ENCODE measurements around the gene CARF.
A peak's percentile ranks its signal among the peaks of the same experiment; 100 is the strongest.

CARF gene

DNA sequence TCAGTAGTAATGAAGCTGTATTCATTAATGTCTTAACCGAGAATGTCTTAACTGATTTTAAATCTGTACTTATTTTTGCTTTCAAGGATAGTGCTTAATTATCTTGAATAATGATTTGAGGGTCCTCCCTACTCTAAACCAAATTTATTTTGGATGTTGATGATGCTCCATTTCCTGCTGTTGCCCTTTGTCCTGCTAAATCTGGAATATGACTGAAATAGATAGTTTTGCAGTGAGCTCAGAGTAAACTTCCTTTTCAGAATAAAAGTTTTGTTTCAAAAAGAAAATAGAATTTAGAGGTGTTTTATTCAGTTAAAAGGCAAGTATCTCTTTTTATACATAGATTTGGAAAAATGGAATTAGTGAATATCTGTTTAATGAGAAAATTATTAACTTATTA is 110.7 kb downstream of the CARF start:
- H3K4me3 ChIP-seq (ENCODE audit: low read depth in 1 of 2, low read length in 2 of 2), result no peak overlapping the region
- no peaks in the 10 kb centered on the region for H3K36me3 ChIP-seq (ENCODE audit: control insufficient read depth in 1 of 2, insufficient read depth in 2 of 2, low read length in 2 of 2)
- no peaks in the 10 kb centered on the region for H3K27me3 ChIP-seq (ENCODE audit: low read depth, low read length)
- H3K4me1 ChIP-seq (ENCODE audit: control insufficient read depth in 1 of 2, insufficient read depth in 2 of 2, low read length in 2 of 2), result peaks cover 0 to 20% of the 10 kb centered on the region in 2 donors
- H3K9me3 ChIP-seq (ENCODE audit: control insufficient read depth in 1 of 2, low read length in 2 of 2), result no peaks in the 10 kb centered on the region
- peak overlapping the region; percentile 10 for H3K27ac ChIP-seq (ENCODE audit: low read length)

DNA sequence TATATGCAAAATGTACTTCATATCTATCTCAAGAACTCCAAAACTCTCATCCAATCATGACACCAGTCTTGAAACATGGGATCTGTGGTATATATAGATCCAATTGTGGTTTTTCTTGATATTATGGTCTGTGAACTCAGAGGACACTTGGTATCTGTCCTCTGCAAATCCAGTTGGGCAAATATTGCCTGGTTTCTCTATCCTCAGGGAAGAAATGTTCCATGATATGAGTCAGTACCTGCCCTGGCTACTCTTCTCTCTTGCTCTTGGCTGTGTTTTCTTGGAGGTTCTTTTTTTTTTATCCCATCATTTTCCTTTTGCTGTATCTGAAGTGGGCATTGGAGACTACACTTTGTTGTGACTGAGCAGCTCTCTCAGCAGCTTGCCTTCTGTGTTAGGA is 113.5 kb downstream of the CARF start:
- Histone ChIP-seq H3K27me3 (ENCODE audit: low read depth, low read length) (no peaks in the 10 kb centered on the region), H3K27ac (ENCODE audit: low read length) (no peak overlapping the region), H3K4me1 (ENCODE audit: control insufficient read depth in 1 of 2, insufficient read depth in 2 of 2, low read length in 2 of 2) (peaks cover 0 to 7% of the 10 kb centered on the region in 2 donors), H3K9me3 (ENCODE audit: control insufficient read depth in 1 of 2, low read length in 2 of 2) (no peaks in the 10 kb centered on the region), H3K4me3 (ENCODE audit: low read depth in 1 of 2, low read length in 2 of 2) (no peak overlapping the region), H3K36me3 (ENCODE audit: control insufficient read depth in 1 of 2, insufficient read depth in 2 of 2, low read length in 2 of 2) (no peaks in the 10 kb centered on the region)

DNA sequence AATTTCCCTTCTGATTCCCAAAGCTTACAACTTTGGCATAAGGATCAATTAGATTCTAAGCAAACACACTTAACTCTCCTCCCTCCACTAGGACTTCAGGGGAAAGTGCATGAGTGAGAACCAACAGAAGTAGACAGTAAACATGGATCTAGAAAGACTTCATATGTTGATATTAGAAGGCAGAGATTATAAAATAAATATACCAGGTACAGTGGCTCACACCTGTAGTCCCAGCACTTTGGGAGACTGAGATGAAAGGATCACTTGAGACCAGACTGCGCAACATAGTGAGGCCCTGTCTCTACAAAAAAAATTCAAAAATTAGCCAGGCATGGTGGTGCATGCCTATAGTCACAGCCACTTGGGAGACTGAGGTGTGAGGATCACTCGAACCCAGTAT is 118.5 kb downstream of the CARF start:
- Histone ChIP-seq H3K27ac (ENCODE audit: low read length) (no peak overlapping the region), H3K4me3 (ENCODE audit: low read depth in 1 of 2, low read length in 2 of 2) (no peak overlapping the region), H3K4me1 (ENCODE audit: control insufficient read depth in 1 of 2, insufficient read depth in 2 of 2, low read length in 2 of 2) (peaks cover 0 to 2% of the 10 kb centered on the region in 2 donors), H3K36me3 (ENCODE audit: control insufficient read depth in 1 of 2, insufficient read depth in 2 of 2, low read length in 2 of 2) (no peaks in the 10 kb centered on the region), H3K9me3 (ENCODE audit: control insufficient read depth in 1 of 2, low read length in 2 of 2) (no peaks in the 10 kb centered on the region), H3K27me3 (ENCODE audit: low read depth, low read length) (no peaks in the 10 kb centered on the region)

DNA sequence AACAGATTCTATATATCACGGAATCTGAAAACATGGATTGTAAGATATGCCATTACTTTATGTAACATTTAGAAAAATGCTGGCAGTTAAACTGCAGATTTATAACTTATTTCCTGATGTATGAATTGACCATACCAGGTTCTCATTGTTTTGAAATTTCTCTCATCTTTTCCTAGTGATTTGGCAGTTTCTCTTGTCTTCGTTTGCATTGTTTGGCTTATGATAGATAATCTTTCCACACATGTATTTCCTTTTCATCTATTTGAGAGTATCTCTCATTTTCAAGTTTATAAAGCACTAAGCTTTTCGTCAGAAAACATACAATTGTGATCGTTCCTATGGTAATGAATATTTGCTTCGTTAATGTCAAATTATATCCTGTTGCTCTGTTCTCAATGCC is 118.9 kb downstream of the CARF start:
- no peaks in the 10 kb centered on the region for H3K36me3 ChIP-seq (ENCODE audit: control insufficient read depth in 1 of 2, insufficient read depth in 2 of 2, low read length in 2 of 2)
- H3K27ac ChIP-seq (ENCODE audit: low read length), result no peak overlapping the region
- no peak overlapping the region for H3K4me3 ChIP-seq (ENCODE audit: low read depth in 1 of 2, low read length in 2 of 2)
- H3K27me3 ChIP-seq (ENCODE audit: low read depth, low read length), result no peaks in the 10 kb centered on the region
- H3K4me1 ChIP-seq (ENCODE audit: control insufficient read depth in 1 of 2, insufficient read depth in 2 of 2, low read length in 2 of 2), result peaks cover 0 to 3% of the 10 kb centered on the region in 2 donors
- H3K9me3 ChIP-seq (ENCODE audit: control insufficient read depth in 1 of 2, low read length in 2 of 2), result no peaks in the 10 kb centered on the region

DNA sequence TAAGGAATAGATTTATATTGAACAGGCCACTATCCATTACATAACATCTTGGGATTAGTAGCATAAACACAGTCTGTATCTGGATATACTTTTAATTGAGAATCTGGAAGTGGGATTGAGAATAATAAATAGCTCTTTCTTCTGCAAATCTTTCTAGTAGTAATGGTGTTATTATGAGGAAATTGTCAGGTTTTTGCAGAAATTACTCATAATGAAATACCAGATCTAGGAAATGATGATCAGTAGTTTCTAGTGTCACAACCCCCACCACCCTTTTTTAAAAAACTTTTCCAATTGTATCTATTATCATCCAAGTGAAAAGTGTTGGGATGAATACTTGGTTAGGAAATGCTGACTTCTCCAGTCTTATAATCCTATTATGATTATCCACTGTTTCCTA is 121.3 kb downstream of the CARF start:
- Histone ChIP-seq H3K27ac (ENCODE audit: low read length) (no peak overlapping the region), H3K4me1 (ENCODE audit: control insufficient read depth in 1 of 2, insufficient read depth in 2 of 2, low read length in 2 of 2) (peaks cover 0 to 4% of the 10 kb centered on the region in 2 donors), H3K36me3 (ENCODE audit: control insufficient read depth in 1 of 2, insufficient read depth in 2 of 2, low read length in 2 of 2) (no peaks in the 10 kb centered on the region), H3K9me3 (ENCODE audit: control insufficient read depth in 1 of 2, low read length in 2 of 2) (no peaks in the 10 kb centered on the region), H3K4me3 (ENCODE audit: low read depth in 1 of 2, low read length in 2 of 2) (no peak overlapping the region), H3K27me3 (ENCODE audit: low read depth, low read length) (no peaks in the 10 kb centered on the region)

DNA sequence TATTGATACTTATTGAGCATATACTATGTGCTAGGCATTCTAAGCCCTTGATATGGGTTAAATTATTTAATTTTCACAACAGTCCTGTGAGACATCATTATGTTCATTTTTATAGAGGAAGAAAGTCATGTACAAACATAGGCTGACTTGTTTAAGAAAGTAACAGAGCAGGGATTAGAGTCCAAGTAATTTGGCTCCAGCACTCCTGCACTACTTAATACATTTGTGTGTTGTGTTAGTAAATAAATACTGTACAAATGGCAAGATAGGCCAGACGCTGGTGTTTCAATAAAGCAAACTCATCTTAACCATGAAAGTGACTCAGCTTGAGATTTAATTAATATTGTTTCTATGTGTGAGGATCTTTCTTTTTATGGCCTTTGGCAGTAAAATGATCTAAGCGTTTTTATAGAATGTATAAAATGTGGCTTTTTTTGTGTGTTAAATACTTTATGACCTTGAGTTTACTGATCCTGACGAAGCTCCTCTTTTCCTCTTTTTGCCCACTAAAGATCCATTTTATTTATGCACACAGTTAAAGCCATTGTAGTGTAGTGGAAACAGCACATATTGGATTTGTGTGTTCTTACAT is 123.9 kb downstream of the CARF start:
- Histone ChIP-seq H3K36me3 (ENCODE audit: control insufficient read depth in 1 of 2, insufficient read depth in 2 of 2, low read length in 2 of 2) (no peaks in the 10 kb centered on the region), H3K27ac (ENCODE audit: low read length) (no peak overlapping the region), H3K9me3 (ENCODE audit: control insufficient read depth in 1 of 2, low read length in 2 of 2) (no peaks in the 10 kb centered on the region), H3K4me1 (ENCODE audit: control insufficient read depth in 1 of 2, insufficient read depth in 2 of 2, low read length in 2 of 2) (peaks cover 0 to 4% of the 10 kb centered on the region in 2 donors), H3K27me3 (ENCODE audit: low read depth, low read length) (no peaks in the 10 kb centered on the region), H3K4me3 (ENCODE audit: low read depth in 1 of 2, low read length in 2 of 2) (no peak overlapping the region)

Measured in muscle layer of duodenum (tissue), 2 donors.